ENCODE results near the gene MGMT.

DNA sequence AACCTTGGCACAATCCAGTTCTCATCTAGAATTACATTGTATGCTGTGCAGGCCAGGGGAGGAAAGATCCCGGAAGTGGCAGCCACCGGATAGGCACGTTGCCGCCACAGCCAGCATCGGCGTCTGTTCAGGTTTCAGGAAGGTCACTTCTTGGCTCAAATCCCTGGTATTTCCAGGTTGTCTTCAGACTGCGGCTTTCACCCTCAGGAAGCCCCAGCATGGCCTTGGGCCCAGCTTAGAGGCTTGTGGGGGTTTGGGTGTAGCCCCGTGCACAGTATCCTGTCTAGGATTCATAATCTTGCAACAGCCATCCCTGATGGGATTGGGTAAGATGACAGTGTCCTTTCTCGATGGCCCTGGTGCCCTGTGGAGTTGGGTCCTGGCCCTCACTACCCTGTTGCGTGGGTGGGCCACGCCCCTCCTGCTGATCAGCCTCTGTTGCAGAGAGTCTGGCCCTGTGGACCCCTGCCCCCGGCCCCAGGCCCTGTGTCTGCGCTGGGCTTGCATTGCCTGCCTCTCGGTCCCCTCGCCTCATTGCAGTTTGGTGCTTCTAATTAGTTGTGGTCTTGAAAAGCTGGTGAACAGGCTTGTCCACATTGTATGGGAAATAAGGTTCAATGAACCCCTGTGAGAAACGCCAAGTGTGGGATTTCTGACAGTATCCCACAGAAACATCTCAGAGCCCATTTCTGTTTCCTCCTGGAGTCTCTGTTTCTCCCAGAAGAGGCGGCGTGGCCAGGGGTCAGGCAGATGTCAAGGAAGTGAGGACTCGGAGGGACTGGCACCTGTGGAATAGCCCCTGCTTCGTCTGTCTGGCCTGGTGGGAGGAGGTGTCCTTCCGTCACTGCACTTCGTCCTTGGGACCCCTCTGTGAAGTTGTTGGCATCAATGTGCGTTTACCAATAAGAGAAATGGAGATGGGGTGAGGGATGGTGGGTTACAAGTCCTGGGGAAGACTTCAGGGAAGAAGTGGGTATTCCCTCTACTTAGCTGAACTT lies 77.5 kb downstream of the MGMT start:
- TF ChIP-seq, protein P1, sequence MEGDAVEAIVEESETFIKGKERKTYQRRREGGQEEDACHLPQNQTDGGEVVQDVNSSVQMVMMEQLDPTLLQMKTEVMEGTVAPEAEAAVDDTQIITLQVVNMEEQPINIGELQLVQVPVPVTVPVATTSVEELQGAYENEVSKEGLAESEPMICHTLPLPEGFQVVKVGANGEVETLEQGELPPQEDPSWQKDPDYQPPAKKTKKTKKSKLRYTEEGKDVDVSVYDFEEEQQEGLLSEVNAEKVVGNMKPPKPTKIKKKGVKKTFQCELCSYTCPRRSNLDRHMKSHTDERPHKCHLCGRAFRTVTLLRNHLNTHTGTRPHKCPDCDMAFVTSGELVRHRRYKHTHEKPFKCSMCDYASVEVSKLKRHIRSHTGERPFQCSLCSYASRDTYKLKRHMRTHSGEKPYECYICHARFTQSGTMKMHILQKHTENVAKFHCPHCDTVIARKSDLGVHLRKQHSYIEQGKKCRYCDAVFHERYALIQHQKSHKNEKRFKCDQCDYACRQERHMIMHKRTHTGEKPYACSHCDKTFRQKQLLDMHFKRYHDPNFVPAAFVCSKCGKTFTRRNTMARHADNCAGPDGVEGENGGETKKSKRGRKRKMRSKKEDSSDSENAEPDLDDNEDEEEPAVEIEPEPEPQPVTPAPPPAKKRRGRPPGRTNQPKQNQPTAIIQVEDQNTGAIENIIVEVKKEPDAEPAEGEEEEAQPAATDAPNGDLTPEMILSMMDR (IDR thresholded peaks at IDR 0.05; ENCODE audit: insufficient read depth, low read length) = no peak
- TF ChIP-seq, protein P2, sequence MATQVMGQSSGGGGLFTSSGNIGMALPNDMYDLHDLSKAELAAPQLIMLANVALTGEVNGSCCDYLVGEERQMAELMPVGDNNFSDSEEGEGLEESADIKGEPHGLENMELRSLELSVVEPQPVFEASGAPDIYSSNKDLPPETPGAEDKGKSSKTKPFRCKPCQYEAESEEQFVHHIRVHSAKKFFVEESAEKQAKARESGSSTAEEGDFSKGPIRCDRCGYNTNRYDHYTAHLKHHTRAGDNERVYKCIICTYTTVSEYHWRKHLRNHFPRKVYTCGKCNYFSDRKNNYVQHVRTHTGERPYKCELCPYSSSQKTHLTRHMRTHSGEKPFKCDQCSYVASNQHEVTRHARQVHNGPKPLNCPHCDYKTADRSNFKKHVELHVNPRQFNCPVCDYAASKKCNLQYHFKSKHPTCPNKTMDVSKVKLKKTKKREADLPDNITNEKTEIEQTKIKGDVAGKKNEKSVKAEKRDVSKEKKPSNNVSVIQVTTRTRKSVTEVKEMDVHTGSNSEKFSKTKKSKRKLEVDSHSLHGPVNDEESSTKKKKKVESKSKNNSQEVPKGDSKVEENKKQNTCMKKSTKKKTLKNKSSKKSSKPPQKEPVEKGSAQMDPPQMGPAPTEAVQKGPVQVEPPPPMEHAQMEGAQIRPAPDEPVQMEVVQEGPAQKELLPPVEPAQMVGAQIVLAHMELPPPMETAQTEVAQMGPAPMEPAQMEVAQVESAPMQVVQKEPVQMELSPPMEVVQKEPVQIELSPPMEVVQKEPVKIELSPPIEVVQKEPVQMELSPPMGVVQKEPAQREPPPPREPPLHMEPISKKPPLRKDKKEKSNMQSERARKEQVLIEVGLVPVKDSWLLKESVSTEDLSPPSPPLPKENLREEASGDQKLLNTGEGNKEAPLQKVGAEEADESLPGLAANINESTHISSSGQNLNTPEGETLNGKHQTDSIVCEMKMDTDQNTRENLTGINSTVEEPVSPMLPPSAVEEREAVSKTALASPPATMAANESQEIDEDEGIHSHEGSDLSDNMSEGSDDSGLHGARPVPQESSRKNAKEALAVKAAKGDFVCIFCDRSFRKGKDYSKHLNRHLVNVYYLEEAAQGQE (IDR thresholded peaks at IDR 0.05; ENCODE audit: insufficient replicate concordance, low read depth) = no peak
